SJSA1 (cell line): ENCODE measurements around the gene MSI2. TPM values are rescaled to one million over a fixed set of nuclear protein-coding genes. Genes with fewer than 3 reads are reported as not detected.
A peak's percentile ranks its signal among the peaks of the same experiment; 100 is the strongest.

ENCODE experiments used
- DNase-seq, 2 experiments: peaks; one replicate each; pipeline ENCODE4 v3.0.0-alpha.2; 2015 to 2020; ENCODE audit warnings: low spot score in 2 of 2, low read depth in 1 of 2
- H3K27ac ChIP-seq: fragments of 250-450 bp; sonication (Bioruptor Pico); 2 replicates; pipeline ENCODE4 v1.5.1; 2020; ENCODE audit warnings: mild to moderate bottlenecking, moderate library complexity
- H3K27me3 ChIP-seq: fragments of 250-450 bp; sonication (Bioruptor Pico); replicated peaks from 2 replicates; pipeline ENCODE4 v1.5.1; 2020; ENCODE audit warnings: mild to moderate bottlenecking, moderate library complexity
- H3K36me3 ChIP-seq: fragments of 250-450 bp; sonication (Bioruptor Pico); 2 replicates; pipeline ENCODE4 v1.5.1; 2020; ENCODE audit warnings: mild to moderate bottlenecking
- H3K4me1 ChIP-seq: fragments of 250-450 bp; sonication (Bioruptor Pico); replicated peaks from 2 replicates; pipeline ENCODE4 v1.6.1; 2021; ENCODE audit warnings: mild to moderate bottlenecking
- H3K4me3 ChIP-seq: fragments of 250-450 bp; sonication (Bioruptor Pico); 2 replicates; pipeline ENCODE4 v1.5.1; 2020; ENCODE audit warnings: mild to moderate bottlenecking
- H3K9me3 ChIP-seq: fragments of 250-450 bp; sonication (Bioruptor Pico); replicated peaks from 2 replicates; pipeline ENCODE4 v1.5.1; 2020; ENCODE audit warnings: mild to moderate bottlenecking
- total RNA-seq: library from RNA; depleted of rRNA; stranded (reverse); fragments of >200 nt; shearing (Covaris generic); gene quantifications from 2 replicates; pipeline ENCODE4 v1.2.3, GENCODE V29; 2014

The MSI2 gene
- total RNA-seq, 1 experiment from 2014 or later, result 39.8 TPM

DNA sequence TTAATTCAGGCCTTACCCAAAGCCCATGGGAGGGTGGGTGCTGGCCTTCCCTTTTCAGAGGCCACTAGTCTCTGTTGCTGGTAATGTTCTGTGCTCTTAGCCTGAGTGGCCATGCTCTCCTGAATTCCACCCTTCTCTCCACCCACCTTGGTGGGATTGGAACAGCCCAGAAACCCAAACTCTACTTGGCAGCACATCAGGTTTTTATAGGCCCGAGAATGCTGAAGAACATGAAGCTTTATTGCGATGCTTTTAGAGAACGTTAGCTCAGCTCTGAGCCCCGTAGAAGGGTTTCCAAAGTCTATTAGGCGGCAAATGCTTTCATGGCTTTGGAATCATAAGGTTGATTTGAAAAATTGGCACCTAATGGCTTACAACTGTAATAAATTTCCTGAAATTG is 209.3 kb downstream of the MSI2 start:
- Histone ChIP-seq H3K9me3 (no peaks in the 10 kb centered on the region), H3K4me3 (no peak overlapping the region), H3K27ac (no peak overlapping the region), H3K4me1 (peaks cover 29% of the 10 kb centered on the region), H3K27me3 (no peaks in the 10 kb centered on the region), H3K36me3 (no peaks in the 10 kb centered on the region)
- no peak for DNase-seq

DNA sequence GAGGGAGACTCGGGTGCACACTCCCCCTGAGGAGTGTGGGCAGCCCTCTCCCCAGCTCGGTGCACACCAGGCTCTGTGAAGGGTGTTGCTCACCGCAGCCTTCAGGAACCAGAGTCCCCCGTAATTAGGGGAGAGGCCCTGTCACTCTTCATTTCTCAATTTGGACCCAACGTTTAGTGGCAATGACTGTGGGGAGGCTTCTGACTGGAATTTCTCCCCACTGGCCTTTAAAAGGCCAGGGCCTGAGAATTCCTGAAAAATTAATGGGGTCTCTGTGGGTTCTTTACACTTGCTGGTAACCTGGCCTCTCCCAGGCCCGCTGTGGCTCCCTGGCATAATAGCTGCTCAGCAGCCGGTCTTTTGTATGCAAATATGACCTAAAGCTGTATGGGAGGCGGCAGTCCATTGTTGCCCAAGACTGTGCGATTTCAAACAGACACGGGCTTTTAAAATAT is 209.7 kb downstream of the MSI2 start:
- Histone ChIP-seq H3K4me1 (peaks cover 24% of the 10 kb centered on the region), H3K9me3 (no peaks in the 10 kb centered on the region), H3K27ac (no peak overlapping the region), H3K4me3 (no peak overlapping the region), H3K27me3 (no peaks in the 10 kb centered on the region), H3K36me3 (no peaks in the 10 kb centered on the region)
- DNase-seq, result no peak

DNA sequence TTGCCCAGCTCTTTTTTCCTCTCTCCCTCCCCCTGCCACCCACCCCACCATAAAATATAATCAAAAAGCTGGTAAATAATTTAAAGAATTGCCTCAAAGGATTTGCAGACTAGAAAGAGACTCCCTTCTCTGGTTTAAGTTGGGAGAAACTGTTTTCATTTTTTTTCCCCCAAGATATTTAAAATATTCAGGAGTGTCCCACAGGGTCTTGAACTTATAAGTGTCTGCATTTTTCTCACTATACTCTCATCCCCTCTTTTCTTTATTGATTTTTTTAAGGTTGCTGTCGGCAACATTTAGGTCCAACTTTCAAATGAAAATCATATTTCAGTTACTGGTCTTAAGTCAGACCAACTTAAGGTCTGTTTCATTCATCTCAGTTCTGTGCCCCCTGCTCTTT is 210.2 kb downstream of the MSI2 start:
- DNase-seq, result no peak
- H3K27me3 ChIP-seq, result no peaks in the 10 kb centered on the region
- H3K4me3 ChIP-seq, result no peak overlapping the region
- H3K36me3 ChIP-seq, result no peaks in the 10 kb centered on the region
- H3K27ac ChIP-seq, result no peak overlapping the region
- no peaks in the 10 kb centered on the region for H3K9me3 ChIP-seq
- H3K4me1 ChIP-seq, result peaks cover 24% of the 10 kb centered on the region

DNA sequence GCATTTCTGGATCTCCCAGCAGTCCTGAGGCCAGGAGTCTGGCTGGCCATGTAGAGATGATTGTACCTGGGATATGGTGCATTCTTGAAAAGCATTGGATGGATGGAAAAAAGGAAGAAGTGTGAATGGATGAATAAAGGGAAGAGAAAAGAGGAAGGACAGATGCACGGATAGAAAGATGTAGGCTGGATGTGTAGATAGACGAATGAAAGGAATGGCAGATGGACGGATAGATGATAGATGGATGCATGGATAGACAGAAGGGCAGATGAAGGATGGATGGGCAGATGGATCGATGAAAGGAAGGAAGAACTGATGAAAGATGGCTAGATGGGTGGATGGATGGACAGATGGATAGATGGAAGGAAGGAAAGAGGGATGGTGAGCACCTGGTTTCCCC is 210.9 kb downstream of the MSI2 start:
- DNase-seq, result no peak
- Histone ChIP-seq H3K36me3 (no peaks in the 10 kb centered on the region), H3K9me3 (no peaks in the 10 kb centered on the region), H3K27me3 (no peaks in the 10 kb centered on the region), H3K4me1 (peaks cover 21% of the 10 kb centered on the region), H3K4me3 (no peak overlapping the region), H3K27ac (no peak overlapping the region)

DNA sequence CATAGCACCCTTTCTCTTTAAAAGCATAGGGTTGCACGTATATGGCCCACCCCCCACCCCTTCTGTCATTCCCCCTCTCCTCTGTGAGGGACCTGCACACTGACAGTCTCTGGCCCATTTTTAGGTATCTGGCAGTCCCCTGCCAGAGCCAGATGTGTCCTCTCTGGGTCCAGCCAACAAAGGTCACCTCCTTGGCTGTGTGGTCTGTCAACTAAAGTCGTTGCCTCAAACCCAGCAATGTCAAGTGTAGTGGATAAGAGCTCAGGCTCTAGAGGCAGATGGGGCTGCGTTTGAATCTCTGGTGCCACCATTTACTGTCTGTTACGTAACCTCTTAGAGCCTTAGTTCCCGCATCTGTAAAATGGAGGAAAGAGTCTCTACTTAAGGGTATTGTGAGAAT is 211.5 kb downstream of the MSI2 start:
- no peaks in the 10 kb centered on the region for H3K27me3 ChIP-seq
- H3K36me3 ChIP-seq, result no peaks in the 10 kb centered on the region
- no peak for DNase-seq
- no peak overlapping the region for H3K4me3 ChIP-seq
- H3K27ac ChIP-seq, result no peak overlapping the region
- peaks cover 21% of the 10 kb centered on the region for H3K4me1 ChIP-seq
- no peaks in the 10 kb centered on the region for H3K9me3 ChIP-seq

DNA sequence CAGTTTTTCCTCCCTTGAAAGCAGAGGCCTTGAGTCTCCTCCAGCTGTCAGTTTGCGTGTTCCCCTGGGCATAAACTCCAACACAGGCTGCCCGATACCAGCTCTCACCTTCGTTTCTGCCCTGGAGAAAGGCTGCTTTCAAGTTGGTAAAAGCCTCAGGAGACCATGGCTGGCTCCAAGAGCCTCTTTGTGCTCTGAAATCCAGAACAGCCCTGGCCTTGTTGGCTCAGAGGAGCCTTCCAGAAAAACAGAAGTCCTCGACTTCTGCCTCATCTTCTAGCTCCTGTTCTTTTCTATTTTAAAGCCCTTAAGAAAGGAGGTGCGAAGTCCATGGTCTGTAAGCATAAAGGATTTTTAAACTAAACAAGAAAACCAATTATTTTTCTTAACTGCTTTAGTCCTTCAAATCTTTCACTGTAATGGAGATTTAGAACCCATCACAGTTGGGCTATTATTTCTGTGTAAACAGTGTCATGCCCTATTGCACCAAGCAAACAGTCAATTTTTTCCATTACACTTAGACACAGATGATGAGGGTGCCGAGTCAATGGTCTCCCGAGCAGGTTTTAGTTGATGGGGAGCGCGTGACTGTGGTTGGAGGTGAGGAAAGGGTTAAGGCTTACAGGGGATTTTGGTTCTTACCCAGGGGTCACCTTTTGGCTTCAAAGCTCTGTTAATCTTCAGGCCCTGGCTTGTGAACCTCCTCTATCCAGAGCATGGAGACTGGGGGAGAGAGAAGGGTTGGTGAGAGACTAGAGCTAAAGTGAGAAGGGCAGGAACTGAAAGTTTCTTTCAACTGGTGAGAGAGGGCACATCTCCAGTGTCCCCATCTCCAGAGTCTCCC is 212.8 kb downstream of the MSI2 start:
- Histone ChIP-seq H3K9me3 (no peaks in the 10 kb centered on the region), H3K36me3 (no peaks in the 10 kb centered on the region), H3K4me1 (peaks cover 21% of the 10 kb centered on the region)

DNA sequence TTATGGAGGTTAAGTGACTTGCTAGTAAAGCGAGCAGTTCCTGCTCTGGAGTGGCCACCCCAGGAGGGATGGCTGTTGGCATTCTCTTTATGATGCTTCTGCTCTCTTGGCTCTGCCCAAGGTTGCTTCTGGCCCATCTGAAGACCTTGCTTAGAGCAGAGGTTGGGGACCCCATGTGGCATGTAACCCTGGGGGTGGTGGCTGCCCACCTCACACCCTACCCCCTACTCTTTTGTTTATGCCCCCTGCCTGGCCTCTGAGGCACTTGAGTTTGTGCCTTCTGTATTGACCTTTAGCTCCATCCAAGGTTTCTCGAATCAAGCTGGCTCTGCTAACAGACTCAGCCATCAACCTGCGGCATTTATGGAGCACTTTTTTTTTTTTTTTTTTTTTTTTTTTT is 214.6 kb downstream of the MSI2 start:
- no peaks in the 10 kb centered on the region for H3K9me3 ChIP-seq
- peaks cover 39% of the 10 kb centered on the region for H3K4me1 ChIP-seq
- H3K36me3 ChIP-seq, result no peaks in the 10 kb centered on the region
- no peak for DNase-seq
- H3K27me3 ChIP-seq, result no peaks in the 10 kb centered on the region
- H3K27ac ChIP-seq, result no peak overlapping the region
- H3K4me3 ChIP-seq, result no peak overlapping the region

More for the DNA sequence above, 212.8 kb downstream of the MSI2 start:
- Histone ChIP-seq H3K4me3 (no peak overlapping the region), H3K27ac (no peak overlapping the region), H3K27me3 (no peaks in the 10 kb centered on the region)
- no peak for DNase-seq

DNA sequence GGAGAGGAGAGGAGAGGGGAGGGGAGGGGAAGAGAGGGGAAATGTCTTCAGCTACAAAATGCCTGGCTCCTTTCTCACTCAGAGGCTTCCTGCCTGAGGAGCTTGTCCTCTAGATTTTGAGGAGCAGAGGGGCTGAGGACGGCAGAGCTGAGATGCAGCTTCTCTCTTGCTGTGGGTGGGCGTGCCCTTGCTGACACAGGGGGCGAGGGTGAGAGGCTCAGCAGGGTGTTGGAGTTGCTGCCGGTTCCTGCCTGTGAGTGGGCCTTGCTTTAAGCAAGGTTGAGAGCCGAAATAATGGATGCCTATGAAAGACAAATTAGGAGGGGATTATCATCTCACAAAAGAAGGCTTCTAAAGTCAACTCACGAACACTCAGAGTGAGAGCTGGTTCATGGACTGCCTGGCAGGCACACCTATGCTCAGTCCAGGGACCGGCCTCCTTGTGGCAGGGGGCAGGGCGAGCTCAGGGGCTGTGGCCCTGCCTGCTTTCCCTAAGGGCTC is 215.6 kb downstream of the MSI2 start:
- no peaks in the 10 kb centered on the region for H3K27me3 ChIP-seq
- peaks cover 44% of the 10 kb centered on the region for H3K4me1 ChIP-seq

DNA sequence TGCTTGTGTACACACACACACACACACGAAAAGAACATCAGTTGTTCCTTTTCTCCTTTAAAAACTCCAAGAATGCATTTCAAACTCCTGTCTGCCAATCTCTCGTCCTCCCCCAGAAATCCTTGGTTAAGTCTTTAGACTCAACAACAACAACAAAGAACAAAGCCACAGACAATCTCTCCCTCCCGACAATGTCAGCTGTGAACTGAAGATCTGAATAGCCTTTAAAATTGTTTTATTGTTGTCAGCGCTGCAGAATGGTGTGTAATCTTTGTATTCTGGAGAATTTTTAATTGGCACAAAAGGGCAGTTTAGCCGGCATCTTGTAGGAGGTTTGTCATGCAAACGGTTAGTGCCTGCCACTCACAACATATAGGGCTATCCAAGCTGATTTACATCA is 219.5 kb downstream of the MSI2 start:
- Histone ChIP-seq H3K4me1 (peaks cover 50% of the 10 kb centered on the region), H3K9me3 (no peaks in the 10 kb centered on the region)

More for the DNA sequence above, 215.6 kb downstream of the MSI2 start:
- H3K4me3 ChIP-seq, result no peak overlapping the region
- no peaks in the 10 kb centered on the region for H3K9me3 ChIP-seq
- H3K27ac ChIP-seq, result no peak overlapping the region
- no peak for DNase-seq
- no peaks in the 10 kb centered on the region for H3K36me3 ChIP-seq

DNA sequence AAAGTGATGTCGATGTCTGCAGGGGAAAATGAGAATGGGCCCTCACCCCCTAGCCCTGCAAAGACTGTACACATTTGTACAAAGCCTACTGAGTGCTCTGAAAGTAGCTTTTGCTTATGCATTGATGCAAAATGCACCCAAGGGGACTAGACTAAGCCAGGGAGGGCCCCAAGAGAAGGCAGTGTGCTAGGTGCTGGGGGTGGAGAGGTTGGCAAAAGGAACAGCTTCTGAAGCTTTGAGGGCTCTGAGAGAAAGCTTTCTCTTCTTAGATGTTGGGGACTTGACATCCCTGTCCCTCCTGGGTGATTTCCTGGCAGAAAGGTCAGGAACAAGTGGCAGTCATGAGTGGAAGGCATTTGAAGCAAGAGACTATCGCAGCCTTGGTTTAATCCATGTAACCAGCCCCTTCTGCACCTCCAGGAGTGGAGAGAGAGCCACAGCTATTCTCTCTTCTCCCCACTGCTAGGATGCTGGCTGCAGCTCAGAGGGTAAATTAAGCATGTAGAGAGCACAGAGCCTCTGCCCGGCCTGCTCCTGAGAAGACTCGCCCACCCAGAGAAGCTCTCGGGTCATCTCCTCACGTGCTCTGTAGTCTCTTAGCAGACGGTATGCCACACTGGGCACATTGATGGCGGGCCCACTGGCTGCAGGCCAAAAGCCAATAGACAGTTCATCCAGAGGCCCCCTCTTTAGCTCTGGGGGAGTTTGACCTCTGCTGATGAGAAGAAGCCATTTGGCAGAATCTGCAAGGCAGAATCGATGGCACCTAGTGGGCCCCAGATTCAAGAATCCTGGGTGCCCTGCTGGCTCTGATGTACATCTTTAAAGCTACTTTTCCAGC is 221.4 kb downstream of the MSI2 start:
- Histone ChIP-seq H3K4me1 (peaks cover 61% of the 10 kb centered on the region), H3K4me3 (no peak overlapping the region), H3K27ac (no peak overlapping the region), H3K9me3 (no peaks in the 10 kb centered on the region), H3K36me3 (no peaks in the 10 kb centered on the region), H3K27me3 (no peaks in the 10 kb centered on the region)
- DNase-seq, result no peak

More for the DNA sequence above, 219.5 kb downstream of the MSI2 start:
- peak in 1 of 2 experiments; percentile 56 for DNase-seq
- no peaks in the 10 kb centered on the region for H3K36me3 ChIP-seq
- no peak overlapping the region for H3K4me3 ChIP-seq
- H3K27ac ChIP-seq, result no peak overlapping the region
- no peaks in the 10 kb centered on the region for H3K27me3 ChIP-seq

DNA sequence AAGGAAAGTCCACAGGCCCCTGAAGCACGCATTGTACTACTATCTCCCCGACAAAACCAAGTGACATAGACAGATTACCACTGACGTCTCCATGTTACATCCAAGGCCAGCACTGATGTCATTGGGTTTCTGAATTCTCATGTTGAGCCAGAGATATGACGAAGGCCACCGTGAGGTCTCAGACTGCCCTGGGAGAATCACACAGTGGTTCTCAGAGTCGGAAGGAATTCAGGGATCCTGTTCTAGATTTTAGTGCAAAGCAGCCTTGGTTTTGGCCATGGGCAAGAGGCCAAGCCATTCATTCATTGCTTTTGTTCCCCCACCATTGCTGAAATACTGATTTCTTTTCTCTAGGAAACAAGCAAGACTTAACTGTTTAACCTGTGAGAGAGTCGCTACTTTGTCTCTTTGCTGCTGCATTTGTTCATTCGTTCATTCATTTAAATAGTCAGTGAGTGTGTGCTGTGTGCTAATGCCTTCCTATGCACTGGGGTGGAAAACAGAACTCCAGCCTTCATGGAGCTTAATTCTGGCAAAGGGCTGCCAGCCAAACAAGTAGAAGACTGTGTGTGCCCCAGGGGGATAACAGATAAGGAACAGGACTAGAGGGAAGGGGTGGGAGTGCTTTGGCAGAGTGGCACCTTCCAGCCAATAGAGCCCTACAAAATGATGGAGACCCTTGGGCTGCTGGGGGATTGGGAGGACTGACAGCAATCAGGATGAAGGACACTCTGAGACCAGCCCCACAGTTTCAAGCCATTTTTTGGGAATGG is 222.3 kb downstream of the MSI2 start:
- Histone ChIP-seq H3K27me3 (no peaks in the 10 kb centered on the region), H3K4me1 (peaks cover 61% of the 10 kb centered on the region), H3K36me3 (no peaks in the 10 kb centered on the region), H3K9me3 (no peaks in the 10 kb centered on the region), H3K4me3 (no peak overlapping the region), H3K27ac (no peak overlapping the region)
- DNase-seq, result no peak

DNA sequence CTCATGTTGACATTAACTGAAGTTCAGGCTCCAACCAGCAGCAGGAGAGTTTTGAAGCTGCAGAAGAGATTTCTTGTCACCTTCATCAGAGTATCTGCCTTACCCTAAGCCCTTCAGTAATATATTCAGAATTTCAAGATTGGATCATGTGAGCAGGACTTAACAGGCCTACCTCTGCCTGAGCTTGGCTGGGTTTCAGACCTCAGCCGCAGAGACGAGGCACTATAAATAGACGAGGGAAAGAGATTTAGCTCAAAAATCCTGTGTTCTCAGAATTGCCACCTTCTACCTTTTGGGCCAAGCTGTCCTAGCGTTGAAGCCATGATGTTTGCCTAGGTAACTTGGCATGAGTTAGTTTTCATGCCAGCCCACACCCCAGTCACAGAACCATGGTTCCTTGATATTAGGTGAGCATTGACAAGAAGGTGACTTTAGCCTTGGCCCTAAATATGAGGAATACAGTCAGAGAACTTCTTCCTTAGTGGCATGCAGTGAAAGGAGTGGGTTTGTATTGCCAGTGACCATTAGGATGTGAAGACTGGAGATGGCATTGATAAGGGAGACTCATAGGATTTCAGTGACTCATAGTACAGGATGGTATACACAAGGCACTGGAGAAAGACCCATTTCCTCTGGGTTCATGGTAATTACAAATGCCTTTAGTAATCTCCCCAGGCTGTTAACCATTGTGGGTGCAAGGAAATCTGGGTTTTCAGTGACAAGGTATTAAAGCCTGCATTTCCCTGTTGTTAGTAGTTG is 224.3 kb downstream of the MSI2 start:
- Histone ChIP-seq H3K4me1 (peaks cover 61% of the 10 kb centered on the region), H3K9me3 (no peaks in the 10 kb centered on the region), H3K4me3 (no peak overlapping the region), H3K27me3 (no peaks in the 10 kb centered on the region), H3K27ac (peak overlapping the region; percentile 95), H3K36me3 (no peaks in the 10 kb centered on the region)
- DNase-seq, result peak in 1 of 2 experiments; percentile 67

DNA sequence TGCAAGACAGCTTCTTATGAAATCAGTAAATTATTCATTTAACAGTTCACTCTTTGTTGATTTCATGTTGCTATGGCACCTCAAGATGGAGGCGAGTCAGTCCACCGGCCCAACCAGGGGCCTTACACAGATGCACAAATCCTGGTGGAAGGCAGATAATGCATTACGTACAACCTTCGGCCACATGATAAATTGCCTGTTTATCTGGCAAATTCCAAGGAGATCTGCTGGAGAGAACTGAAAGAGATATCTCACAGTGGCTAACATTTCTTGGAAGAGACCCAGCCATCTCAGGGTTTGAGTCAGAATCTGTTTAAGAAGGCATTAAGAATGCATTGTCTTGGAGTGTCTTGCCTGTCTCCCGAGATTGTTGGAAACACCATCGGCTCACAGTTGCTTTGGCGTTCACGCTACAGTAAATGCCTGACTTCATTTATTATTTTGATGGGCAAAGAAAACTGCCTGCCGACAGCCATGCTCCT is 225.6 kb downstream of the MSI2 start:
- Histone ChIP-seq H3K36me3 (no peaks in the 10 kb centered on the region), H3K4me3 (no peak overlapping the region), H3K9me3 (no peaks in the 10 kb centered on the region), H3K27ac (peak overlapping the region; percentile 95), H3K4me1 (peaks cover 66% of the 10 kb centered on the region), H3K27me3 (no peaks in the 10 kb centered on the region)
- DNase-seq, result peak; percentile 90 to 97
